Parathyroid adenoma (tissue), 2 donors: ENCODE data around the gene PCDH9.

ENCODE experiments used
- H2AFZ ChIP-seq: fragments of 300-600 bp; sonication (generic); one replicate; pipeline ENCODE4 v1.7.0; 2017; ENCODE audit warnings: antibody characterized with exemption, mild to moderate bottlenecking
- H3K27ac ChIP-seq: fragments of 300-600 bp; sonication (generic); one replicate; pipeline ENCODE4 v1.7.0; 2017
- H3K27me3 ChIP-seq: fragments of 300-600 bp; sonication (generic); one replicate; pipeline ENCODE4 v1.7.0; 2017; ENCODE audit warnings: low read length; ENCODE audit not compliant: control insufficient read depth, insufficient read depth
- H3K36me3 ChIP-seq: fragments of 300-600 bp; sonication (generic); one replicate; pipeline ENCODE4 v1.7.0; 2017; ENCODE audit warnings: low read length; ENCODE audit not compliant: control insufficient read depth, insufficient read depth
- H3K4me1 ChIP-seq: fragments of 300-600 bp; sonication (generic); one replicate; pipeline ENCODE4 v1.7.0; 2017; ENCODE audit warnings: control low read depth
- H3K4me2 ChIP-seq: fragments of 300-600 bp; sonication (generic); one replicate; pipeline ENCODE4 v1.7.0; 2017; ENCODE audit warnings: low read length
- H3K4me3 ChIP-seq: fragments of 300-600 bp; sonication (generic); one replicate; pipeline ENCODE4 v1.7.0; 2017; ENCODE audit warnings: low read depth, low read length
- H3K79me2 ChIP-seq: fragments of 300-600 bp; sonication (generic); one replicate; pipeline ENCODE4 v1.7.0; 2017; ENCODE audit warnings: control low read depth
- H3K9ac ChIP-seq: fragments of 300-600 bp; sonication (generic); one replicate; pipeline ENCODE4 v1.7.0; 2017; ENCODE audit warnings: mild to moderate bottlenecking
- H3K9me3 ChIP-seq: fragments of 300-600 bp; sonication (generic); one replicate; pipeline ENCODE4 v1.7.0; 2017; ENCODE audit warnings: low read length; ENCODE audit not compliant: control insufficient read depth
- TF ChIP-seq, protein P1 (sequence below): fragments of 300-600 bp; sonication (generic); IDR thresholded peaks from one replicate; pipeline ENCODE4 v1.7.0; 2017; ENCODE audit warnings: antibody characterized with exemption, mild to moderate bottlenecking
- donor health status: primary hyperparathyroidism.

PCDH9 gene

DNA sequence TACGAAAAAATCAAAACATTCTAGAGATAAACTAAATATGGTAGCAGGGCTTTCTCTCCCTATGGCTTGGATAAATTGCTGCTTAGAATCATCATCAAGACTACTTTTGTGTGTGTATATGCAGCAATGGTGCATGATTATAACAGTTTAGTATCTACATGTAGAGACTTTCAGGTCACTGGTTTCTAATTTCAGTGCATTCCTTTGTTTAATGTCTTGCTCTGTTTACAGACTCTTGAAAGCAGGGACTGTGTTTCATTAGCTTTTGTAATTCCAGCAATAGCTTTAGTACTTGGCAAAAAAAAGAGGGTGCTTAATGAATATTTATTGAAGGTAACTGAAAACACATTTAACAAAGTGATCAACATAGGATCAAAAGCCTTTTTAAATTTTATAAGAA is 420.7 kb downstream of the PCDH9 start:
- no peaks in the 10 kb centered on the region for H3K27me3 ChIP-seq
- H3K4me3 ChIP-seq, result no peak overlapping the region
- no peak overlapping the region for H2AFZ ChIP-seq
- no peak overlapping the region for H3K4me2 ChIP-seq
- no peak overlapping the region for H3K9ac ChIP-seq
- H3K4me1 ChIP-seq, result no peaks in the 10 kb centered on the region
- no peaks in the 10 kb centered on the region for H3K79me2 ChIP-seq
- no peaks in the 10 kb centered on the region for H3K9me3 ChIP-seq
- TF ChIP-seq, protein P1, sequence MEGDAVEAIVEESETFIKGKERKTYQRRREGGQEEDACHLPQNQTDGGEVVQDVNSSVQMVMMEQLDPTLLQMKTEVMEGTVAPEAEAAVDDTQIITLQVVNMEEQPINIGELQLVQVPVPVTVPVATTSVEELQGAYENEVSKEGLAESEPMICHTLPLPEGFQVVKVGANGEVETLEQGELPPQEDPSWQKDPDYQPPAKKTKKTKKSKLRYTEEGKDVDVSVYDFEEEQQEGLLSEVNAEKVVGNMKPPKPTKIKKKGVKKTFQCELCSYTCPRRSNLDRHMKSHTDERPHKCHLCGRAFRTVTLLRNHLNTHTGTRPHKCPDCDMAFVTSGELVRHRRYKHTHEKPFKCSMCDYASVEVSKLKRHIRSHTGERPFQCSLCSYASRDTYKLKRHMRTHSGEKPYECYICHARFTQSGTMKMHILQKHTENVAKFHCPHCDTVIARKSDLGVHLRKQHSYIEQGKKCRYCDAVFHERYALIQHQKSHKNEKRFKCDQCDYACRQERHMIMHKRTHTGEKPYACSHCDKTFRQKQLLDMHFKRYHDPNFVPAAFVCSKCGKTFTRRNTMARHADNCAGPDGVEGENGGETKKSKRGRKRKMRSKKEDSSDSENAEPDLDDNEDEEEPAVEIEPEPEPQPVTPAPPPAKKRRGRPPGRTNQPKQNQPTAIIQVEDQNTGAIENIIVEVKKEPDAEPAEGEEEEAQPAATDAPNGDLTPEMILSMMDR, result no peak
- no peak overlapping the region for H3K27ac ChIP-seq
- H3K36me3 ChIP-seq, result no peaks in the 10 kb centered on the region

DNA sequence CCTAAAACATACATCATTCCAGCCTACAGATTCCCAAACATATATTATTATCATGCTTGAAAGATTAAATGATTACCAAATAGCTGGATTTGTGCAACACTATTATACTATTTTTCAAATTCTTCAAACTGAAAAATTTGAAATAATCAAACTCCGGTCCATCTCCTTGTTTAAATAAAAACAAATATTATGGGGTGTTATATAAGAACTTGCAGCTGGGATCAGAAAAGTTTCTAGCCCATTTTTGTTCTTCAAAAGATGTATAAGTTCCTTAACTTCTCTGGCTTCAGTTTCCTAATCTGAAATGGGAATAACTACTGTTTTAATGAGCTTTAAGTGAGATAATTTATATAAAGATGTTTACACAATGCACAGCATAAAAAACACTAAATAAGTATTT is 422.9 kb downstream of the PCDH9 start:
- no peaks in the 10 kb centered on the region for H3K9me3 ChIP-seq
- no peak overlapping the region for H3K27ac ChIP-seq
- TF ChIP-seq, protein P1, result no peak
- no peaks in the 10 kb centered on the region for H3K27me3 ChIP-seq
- H3K36me3 ChIP-seq, result no peaks in the 10 kb centered on the region
- H3K9ac ChIP-seq, result no peak overlapping the region
- no peaks in the 10 kb centered on the region for H3K79me2 ChIP-seq
- H3K4me2 ChIP-seq, result no peak overlapping the region
- H3K4me1 ChIP-seq, result no peaks in the 10 kb centered on the region
- no peak overlapping the region for H3K4me3 ChIP-seq
- no peak overlapping the region for H2AFZ ChIP-seq

DNA sequence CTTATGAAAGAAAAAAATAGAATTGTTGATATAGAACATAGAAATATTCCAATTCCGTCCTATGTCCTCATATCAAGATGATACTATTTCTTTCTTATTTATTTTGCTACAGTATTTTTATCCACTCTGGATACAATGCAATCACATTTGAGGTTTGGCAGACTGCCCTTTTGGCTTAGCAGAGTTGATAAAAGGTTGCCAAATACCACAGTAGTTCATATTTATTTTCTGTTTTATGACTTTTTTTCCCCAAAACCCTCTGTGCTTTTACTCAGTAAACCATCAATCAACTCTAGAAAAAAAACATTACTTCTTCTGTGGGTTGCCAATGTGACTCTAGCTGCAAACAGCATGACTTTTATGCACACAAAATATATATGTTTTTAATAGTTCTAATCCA is 424.5 kb downstream of the PCDH9 start:
- H3K36me3 ChIP-seq, result no peaks in the 10 kb centered on the region
- H3K9me3 ChIP-seq, result no peaks in the 10 kb centered on the region
- TF ChIP-seq, protein P1, result no peak
- H3K79me2 ChIP-seq, result no peaks in the 10 kb centered on the region
- H3K9ac ChIP-seq, result no peak overlapping the region
- H3K27me3 ChIP-seq, result no peaks in the 10 kb centered on the region
- H2AFZ ChIP-seq, result no peak overlapping the region
- H3K4me2 ChIP-seq, result no peak overlapping the region
- H3K4me3 ChIP-seq, result no peak overlapping the region
- H3K4me1 ChIP-seq, result no peaks in the 10 kb centered on the region
- H3K27ac ChIP-seq, result no peak overlapping the region

DNA sequence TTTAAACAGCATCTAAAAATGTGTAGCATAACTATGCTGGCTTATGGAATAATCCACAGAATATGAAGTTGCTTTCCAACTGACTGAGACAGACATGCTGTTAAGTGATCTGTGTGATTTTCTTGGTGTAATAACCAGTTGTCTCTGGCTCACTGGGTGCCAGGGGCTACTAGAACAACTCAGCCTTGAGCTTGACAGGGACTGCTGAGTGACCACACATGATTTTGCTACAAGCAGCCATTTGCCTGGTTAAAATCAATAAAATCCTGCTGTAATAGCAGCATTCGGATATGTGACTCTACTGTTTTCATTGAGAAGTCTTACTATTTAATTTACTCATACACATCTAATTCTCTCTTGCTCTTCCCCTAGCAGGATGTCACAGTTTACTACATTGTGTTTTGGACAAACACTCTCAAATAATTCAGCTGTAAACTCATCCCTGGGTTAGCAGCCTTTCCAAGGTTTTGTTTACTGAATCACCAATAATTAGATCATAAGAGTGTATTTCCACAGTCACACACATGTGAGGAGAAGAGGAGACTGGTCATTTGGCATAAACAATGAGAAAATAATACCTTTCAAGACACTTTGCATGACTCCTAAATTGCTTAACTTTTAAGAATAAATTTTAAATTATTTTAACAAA is 426.2 kb downstream of the PCDH9 start:
- Histone ChIP-seq H3K4me2 (no peak overlapping the region), H3K27me3 (no peaks in the 10 kb centered on the region), H3K9me3 (no peaks in the 10 kb centered on the region), H3K9ac (no peak overlapping the region), H3K4me3 (no peak overlapping the region), H3K79me2 (no peaks in the 10 kb centered on the region), H3K27ac (no peak overlapping the region), H3K4me1 (no peaks in the 10 kb centered on the region), H2AFZ (no peak overlapping the region), H3K36me3 (no peaks in the 10 kb centered on the region)
- TF ChIP-seq, protein P1, result no peak
